Inferior parietal cortex (tissue), 1 donor: ENCODE data around the gene CALD1.

Experiments
- DNase-seq: peaks from one replicate; pipeline ENCODE4 v3.0.0-alpha.2; 2016; ENCODE audit errors: extremely low spot score

The CALD1 gene

GRCh38 chr7:134893920-134894319 lies 114.5 kb downstream of the CALD1 start:
- no peak for DNase-seq

GRCh38 chr7:134894928-134895327 lies 115.5 kb downstream of the CALD1 start:
- DNase-seq = no peak

DNA sequence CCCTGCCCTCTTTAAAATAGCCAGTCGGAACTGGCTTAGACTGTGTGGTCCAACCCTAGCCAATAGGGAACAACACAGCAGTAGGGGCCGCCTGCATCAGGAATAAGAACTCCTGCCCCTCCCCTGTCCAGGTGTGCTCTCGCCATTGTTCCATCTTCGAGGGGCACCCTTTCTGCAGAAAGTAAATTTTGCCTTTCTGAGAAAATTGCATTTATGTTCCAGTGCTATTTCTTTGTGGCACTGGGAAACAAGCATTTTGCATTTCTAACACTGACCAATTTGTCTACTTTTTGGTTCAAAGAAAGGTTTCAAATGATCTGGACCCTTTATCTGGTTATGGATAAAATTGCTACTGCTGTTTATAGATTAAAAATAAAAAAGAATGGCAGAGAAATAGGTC lies 116.6 kb downstream of the CALD1 start:
- DNase-seq = no peak

- no peak for DNase-seq
Measured at GRCh38 chr7:134897936-134898335, 118.5 kb downstream of the CALD1 start.

DNA sequence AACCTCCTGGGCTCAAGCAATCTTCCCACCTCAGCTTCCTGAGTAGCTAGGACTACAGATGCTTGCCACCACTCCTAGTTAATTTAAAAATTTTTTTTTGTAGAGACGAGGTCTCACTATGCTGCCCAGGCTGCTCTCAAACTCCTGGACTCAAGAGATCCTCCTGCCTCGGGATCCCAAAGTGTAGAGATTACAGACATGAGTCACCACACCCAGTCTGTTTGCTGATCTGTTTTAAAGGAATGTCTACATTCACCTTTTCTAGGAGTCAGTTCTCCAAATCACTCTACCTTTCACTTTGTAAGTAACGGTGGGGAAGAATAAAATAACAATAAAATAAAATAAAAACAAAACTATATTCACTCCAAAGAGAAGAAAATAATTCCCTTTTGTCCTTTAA lies 120.3 kb downstream of the CALD1 start:
- no peak for DNase-seq

- no peak for DNase-seq
Measured at GRCh38 chr7:134900166-134900982, 120.9 kb downstream of the CALD1 start.

DNA sequence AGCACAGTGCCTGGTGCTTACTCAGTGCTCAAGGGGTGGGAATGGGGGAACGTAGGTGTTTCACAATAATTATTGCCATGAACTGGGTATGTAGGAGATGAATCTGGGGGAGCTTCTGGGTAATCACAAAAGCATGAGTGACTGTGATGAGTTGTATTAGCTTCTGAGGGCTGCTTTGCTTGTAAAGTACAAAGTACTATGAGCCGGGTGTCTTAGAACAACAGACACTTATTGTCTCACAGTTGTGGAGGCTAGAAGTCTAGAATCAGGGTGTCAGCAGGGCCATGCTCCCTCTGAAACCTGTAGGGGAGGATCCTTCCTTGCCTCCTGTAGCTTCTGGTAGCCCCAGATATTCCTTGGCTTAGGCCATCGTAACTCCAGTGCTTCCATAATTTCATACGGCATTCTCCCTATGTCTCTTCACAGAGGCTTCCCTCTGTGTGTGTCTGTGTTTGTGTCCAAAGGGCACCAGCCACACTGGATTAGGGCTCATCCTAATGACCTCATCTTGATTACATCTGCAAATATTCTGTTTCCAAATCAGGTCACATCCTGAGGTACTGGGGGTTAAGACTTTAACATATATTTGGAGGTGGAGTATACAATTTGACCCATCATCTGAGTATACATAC lies 122.1 kb downstream of the CALD1 start:
- DNase-seq = no peak

- no peak for DNase-seq
Measured at GRCh38 chr7:134902058-134902457, 122.6 kb downstream of the CALD1 start.

- no peak for DNase-seq
Measured at GRCh38 chr7:134903073-134903790, 123.8 kb downstream of the CALD1 start.

DNA sequence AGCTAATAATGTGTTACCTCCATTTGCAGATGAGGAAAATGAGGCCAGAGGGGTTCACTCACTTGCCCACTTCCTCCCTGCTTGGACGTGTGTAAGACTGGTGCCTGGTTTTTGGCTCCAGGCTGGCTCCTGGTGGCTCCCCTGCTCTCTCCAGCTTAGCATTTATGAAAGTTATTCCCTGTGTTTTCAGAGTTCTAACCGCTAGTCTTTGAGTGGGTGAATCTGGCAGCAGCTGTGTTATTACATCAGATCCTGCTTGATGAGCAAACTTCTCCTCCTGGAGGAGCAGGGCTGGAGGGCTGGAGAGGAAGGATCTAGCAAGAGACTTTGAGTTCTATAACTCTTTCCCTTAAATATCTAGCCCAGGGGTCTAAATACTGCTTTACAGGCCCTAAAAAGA lies 125.9 kb downstream of the CALD1 start:
- DNase-seq = no peak

DNA sequence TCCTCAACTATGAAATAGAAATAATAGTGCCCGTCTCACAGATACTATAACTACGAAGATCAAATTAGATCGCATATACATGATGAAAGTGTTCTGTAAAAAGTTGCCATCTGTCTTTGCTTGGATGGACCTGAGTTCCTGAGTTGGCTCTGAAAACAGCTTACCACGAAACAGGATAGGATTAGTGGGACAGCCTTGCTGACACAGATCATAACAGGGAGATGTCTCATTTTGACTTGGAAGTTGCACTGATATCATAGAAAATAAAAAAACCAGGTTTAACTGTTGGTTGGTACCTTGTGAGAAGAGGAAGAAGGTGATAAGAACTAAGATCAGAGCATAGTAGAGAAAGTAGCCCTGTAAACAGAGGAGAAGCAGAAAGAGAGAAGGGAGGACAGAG lies 127.6 kb downstream of the CALD1 start:
- no peak for DNase-seq

- no peak for DNase-seq
Measured at GRCh38 chr7:134907639-134908038, 128.2 kb downstream of the CALD1 start.

GRCh38 chr7:134908289-134908688 lies 128.9 kb downstream of the CALD1 start:
- DNase-seq = no peak

DNA sequence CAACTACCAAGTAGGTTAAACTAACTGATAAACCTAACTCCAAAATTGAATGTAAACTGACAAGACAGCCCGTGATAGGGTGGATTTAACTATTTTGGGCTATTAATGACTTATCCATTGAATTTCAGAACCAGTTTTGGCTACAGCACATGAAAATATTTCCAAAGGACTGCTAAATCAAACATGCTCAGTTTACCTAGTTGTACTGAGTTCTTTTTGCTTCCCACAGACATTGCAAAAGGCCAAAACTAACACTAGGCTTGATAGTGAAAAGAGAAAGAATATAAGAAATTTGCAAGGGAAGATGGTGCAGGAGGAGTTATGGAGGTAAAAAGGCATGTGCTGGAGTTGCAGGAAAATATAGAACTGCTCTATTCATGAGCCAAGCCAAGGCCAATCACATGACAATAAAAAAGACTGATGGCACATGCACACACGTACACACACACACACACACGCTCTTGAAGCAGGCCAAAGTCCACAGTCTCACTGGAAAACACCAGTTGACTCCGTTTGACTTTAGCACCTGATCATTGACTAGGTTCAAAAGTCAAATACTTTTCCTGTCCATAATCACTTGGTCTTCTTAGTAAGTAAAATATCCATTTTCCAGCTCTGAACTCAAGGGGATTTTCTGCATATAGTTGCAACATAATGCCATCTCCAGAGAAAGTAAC lies 130.9 kb downstream of the CALD1 start:
- DNase-seq = no peak

- no peak for DNase-seq
Measured at GRCh38 chr7:134910968-134911367, 131.5 kb downstream of the CALD1 start.

- no peak for DNase-seq
Measured at GRCh38 chr7:134916171-134916883, 136.9 kb downstream of the CALD1 start.

- no peak for DNase-seq
Measured at GRCh38 chr7:134919240-134919641, 139.8 kb downstream of the CALD1 start.

DNA sequence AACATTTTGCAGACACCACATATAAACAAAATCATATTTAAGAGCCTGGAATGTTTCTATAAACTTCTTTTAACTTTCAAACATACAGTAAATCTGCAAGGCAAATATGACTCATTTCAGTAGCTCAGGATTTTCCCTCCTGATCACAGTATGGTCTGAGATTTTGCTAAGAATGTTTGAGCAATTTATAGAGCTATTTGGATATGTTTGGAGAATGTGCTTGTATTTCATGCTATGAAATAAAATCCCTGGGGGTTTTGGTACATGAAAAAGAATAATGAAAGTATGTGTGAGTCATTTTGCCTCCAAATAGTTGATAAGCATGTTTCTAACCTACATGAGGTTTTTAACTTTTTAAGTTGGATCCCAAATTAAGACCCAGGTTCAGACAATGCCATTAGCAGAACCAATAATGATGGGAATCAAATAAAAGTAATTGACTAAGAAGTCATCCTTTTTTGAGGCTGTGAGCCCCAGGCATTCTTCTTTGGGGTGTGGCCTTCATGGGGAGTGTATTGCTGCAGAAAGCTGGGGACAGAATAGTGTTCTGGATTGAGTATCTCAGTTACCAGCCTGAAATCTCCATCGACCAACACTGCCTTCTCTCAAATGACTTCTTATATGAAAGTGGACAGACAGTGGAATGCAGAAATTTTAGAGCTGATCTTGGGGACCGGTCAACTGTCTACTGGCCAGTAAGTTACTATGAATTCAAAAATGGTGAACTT lies 140.8 kb downstream of the CALD1 start:
- no peak for DNase-seq

DNA sequence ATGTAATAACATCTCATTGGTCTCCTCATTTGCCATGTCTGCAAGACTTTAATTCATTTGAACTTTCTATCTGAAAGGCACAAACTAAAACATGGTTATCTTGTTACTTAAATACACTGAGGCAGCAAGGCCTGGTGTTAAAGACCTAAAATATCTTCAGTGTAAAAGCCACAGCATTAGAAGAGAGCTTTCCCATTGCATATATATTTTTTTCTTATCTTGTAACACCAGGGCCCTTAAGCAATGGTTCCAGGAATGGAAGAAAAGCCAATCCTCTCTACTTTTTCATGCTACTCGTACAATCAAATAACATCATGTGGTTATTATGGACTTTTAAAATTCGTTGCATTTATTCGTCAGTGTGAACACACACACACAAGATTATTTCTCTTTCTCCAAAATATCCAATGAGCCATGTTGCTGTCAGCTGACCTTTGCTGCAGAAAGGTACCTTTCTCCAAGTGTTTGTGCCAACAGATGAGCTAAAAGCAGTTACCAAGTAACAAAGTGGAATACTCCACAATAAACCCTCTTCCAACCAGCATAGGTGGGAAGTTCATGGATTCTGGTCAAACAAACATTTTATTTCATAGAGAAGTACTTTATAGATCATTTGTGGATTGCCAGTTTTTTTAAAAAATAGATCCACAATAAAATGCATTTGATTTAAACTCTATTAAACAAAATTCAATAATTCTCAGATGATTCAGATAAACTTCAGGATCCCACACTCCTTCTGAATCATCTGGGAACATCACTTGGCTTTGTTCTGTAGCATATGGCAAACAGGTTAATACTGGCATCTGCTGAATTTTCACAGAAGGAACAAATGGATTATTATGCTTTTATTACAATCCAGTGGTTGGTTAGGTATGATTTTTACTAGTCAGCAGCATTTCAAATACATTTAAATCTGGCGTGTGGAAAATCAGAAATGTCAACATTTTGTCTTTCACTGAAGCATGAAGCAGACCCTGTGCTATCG lies 143.6 kb downstream of the CALD1 start:
- no peak for DNase-seq

DNA sequence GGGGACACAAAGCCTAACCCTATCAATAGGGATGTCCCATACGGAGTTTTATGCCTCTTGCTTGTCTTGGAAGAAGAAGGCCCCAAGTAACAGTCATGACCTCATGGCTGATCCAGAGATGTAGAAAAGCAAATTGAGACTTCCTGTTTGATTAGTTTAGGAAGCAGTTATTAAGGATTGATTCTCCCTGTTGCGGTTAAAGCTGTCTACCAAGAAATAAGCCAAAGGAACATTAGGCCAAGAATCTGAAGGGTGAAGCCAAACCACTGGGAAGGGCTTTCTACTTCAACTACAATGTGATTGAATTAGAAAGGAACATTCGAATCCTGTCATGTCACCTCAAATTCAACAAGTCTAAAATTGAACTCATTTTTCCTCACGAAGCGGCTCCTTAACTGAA lies 146.3 kb downstream of the CALD1 start:
- DNase-seq = no peak
